ENCODE results near the gene WNT8A. TPM values are rescaled to one million over a fixed set of nuclear protein-coding genes. Genes with fewer than 3 reads are reported as not detected.

The WNT8A gene
- total and polyA plus RNA-seq, 2 of the 13 experiments (the other 11 are each of a cell fraction or from before 2014, with no cell fraction given), result not detected

- DNase-seq (ENCODE audit: low spot score) (no peak), ATAC-seq (no peak), FAIRE-seq (no peak)
- H3K27ac ChIP-seq (ENCODE audit: extremely low read length, insufficient read depth, low read length), result no peak overlapping the region
- H3K36me3 ChIP-seq (replicated peaks in 1 of 2; ENCODE audit: control insufficient read depth in 1 of 2, insufficient read depth in 2 of 2, low read length in 2 of 2), result no peaks in the 10 kb centered on the region
- no peak overlapping the region for H2AFZ ChIP-seq (ENCODE audit: low read length)
- no peak overlapping the region for H3K4me3 ChIP-seq (replicated peaks in 1 of 3; ENCODE audit: insufficient read depth in 1 of 3, low read depth in 2 of 3, low read length in 3 of 3)
- intact Hi-C loops (cut with micrococcal nuclease; ENCODE audit: unreplicated experiment), result no loop called here
- no peaks in the 10 kb centered on the region for H4K20me1 ChIP-seq (ENCODE audit: insufficient read depth, low read length)
- H3K79me2 ChIP-seq (ENCODE audit: insufficient read depth, low read length), result no peaks in the 10 kb centered on the region
- ChIA-PET CTCF (ENCODE audit: low intra/inter-chr PET ratio, low total read pairs) (no interaction called here), POLR2A (no interaction called here)
- 69% methylated on average over 6 of the region's 6 CpGs for WGBS (ENCODE audit: low lambda C conversion rate)
- TF ChIP-seq CCDC6 (CRISPR knock-in tag; IDR thresholded peaks at IDR 0.05) (no peak), AKAP8 (CRISPR knock-in tag; IDR thresholded peaks at IDR 0.05) (no peak), HNRNPL (IDR thresholded peaks at IDR 0.05; ENCODE audit: low read depth, low read length) (no peak), RNF2 (conservative IDR thresholded peaks at IDR 0.05; ENCODE audit: low read depth) (no peak), ZNF550 (CRISPR knock-in tag; IDR thresholded peaks at IDR 0.05; ENCODE audit: borderline replicate concordance) (no peak), KLF9 (CRISPR knock-in tag; IDR thresholded peaks at IDR 0.05; ENCODE audit: low read depth) (no peak), SRSF4 (IDR thresholded peaks at IDR 0.05; ENCODE audit: low read depth, low read length, poor library complexity, severe bottlenecking) (no peak), DZIP1 (CRISPR knock-in tag; IDR thresholded peaks at IDR 0.05) (no peak), MEIS2 (CRISPR knock-in tag; IDR thresholded peaks at IDR 0.05) (no peak), ZNF780A (CRISPR knock-in tag; IDR thresholded peaks at IDR 0.05) (no peak)
- H3K27me3 ChIP-seq (ENCODE audit: control insufficient read depth in 1 of 2, insufficient read depth in 2 of 2, low read length in 2 of 2), result no peaks in the 10 kb centered on the region; a peak in 1 of 5 replicates
- no TSS peak for BruUV-seq (replicated peaks)
- in situ Hi-C loops (cut with HindIII; ENCODE audit: extremely low pct_ligation_motif_present, low pct_unique_long_range_greater_than_20kb), result loop anchor here (5.0 kb wide), 1 partner anchor 52 kb away; no protein-coding TSS in a partner anchor
- no peaks in the 10 kb centered on the region for H3K9me3 ChIP-seq (ENCODE audit: low read length)
- no peak overlapping the region for H3K4me2 ChIP-seq (ENCODE audit: low read depth, low read length)
- H3K9ac ChIP-seq (ENCODE audit: insufficient read depth, low read depth, low read length), result no peak overlapping the region
- H3K4me1 ChIP-seq (ENCODE audit: insufficient read depth, low read length), result peaks cover 4% of the 10 kb centered on the region; the same call in 1 of the 2 replicates
These were observed 45.5 kb downstream of the WNT8A start for GRCh38 chr5:138129347-138129746.
